ENCODE results near the gene CEP85L.
A peak's percentile ranks its signal among the peaks of the same experiment; 100 is the strongest.

- TF ChIP-seq REST (IDR thresholded peaks at IDR 0.05; ENCODE audit: unreplicated experiment) (no peak), EZH2 (IDR thresholded peaks at IDR 0.05; ENCODE audit: low read depth, unreplicated experiment) (no peak), CREB1 (CRISPR knock-in tag; IDR thresholded peaks at IDR 0.05; ENCODE audit: low read depth) (no peak), JUNB (IDR thresholded peaks at IDR 0.05; ENCODE audit: unreplicated experiment) (no peak), EZH2phosphoT487 (IDR thresholded peaks at IDR 0.05; ENCODE audit: unreplicated experiment) (no peak), POLR2AphosphoS5 (IDR thresholded peaks at IDR 0.05; ENCODE audit: low read depth) (no peak), ZNF462 (CRISPR knock-in tag; IDR thresholded peaks at IDR 0.05) (no peak), ZNF114 (CRISPR knock-in tag; IDR thresholded peaks at IDR 0.05) (no peak), ZNF331 (CRISPR knock-in tag; IDR thresholded peaks at IDR 0.05; ENCODE audit: low read depth) (no peak), NANOG (IDR thresholded peaks at IDR 0.05; ENCODE audit: borderline replicate concordance) (no peak)
- TF ChIP-seq, protein P1, sequence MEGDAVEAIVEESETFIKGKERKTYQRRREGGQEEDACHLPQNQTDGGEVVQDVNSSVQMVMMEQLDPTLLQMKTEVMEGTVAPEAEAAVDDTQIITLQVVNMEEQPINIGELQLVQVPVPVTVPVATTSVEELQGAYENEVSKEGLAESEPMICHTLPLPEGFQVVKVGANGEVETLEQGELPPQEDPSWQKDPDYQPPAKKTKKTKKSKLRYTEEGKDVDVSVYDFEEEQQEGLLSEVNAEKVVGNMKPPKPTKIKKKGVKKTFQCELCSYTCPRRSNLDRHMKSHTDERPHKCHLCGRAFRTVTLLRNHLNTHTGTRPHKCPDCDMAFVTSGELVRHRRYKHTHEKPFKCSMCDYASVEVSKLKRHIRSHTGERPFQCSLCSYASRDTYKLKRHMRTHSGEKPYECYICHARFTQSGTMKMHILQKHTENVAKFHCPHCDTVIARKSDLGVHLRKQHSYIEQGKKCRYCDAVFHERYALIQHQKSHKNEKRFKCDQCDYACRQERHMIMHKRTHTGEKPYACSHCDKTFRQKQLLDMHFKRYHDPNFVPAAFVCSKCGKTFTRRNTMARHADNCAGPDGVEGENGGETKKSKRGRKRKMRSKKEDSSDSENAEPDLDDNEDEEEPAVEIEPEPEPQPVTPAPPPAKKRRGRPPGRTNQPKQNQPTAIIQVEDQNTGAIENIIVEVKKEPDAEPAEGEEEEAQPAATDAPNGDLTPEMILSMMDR (conservative IDR thresholded peaks at IDR 0.05; ENCODE audit: low read depth in 2 of 2): peak in 1 of 2 experiments; percentile 20; a peak in 1 of 4 replicates
- TF ChIP-seq, protein P2, sequence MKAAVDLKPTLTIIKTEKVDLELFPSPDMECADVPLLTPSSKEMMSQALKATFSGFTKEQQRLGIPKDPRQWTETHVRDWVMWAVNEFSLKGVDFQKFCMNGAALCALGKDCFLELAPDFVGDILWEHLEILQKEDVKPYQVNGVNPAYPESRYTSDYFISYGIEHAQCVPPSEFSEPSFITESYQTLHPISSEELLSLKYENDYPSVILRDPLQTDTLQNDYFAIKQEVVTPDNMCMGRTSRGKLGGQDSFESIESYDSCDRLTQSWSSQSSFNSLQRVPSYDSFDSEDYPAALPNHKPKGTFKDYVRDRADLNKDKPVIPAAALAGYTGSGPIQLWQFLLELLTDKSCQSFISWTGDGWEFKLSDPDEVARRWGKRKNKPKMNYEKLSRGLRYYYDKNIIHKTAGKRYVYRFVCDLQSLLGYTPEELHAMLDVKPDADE (IDR thresholded peaks at IDR 0.05): no peak
Observed at GRCh38 chr6:118697554-118697953, 46.2 kb upstream of the CEP85L start.
